GM10266 (cell line): ENCODE data around the gene WBP1.
"Not testable (repeated sequence)": the region's sequence is repeated elsewhere in the genome, so short reads cannot be mapped to it uniquely, and the experiment has no call there.

Experiments
- DNase-seq: peaks from one replicate; pipeline ENCODE4 v3.0.0; 2012; ENCODE audit errors: extremely low spot score
- CTCF ChIP-seq: IDR thresholded peaks from 2 replicates; pipeline ENCODE4 v1.5.1; 2012; ENCODE audit warnings: mild to moderate bottlenecking, low read depth; ENCODE audit not compliant: control insufficient read depth, insufficient read depth; ENCODE audit errors: missing control alignments

The WBP1 gene

DNA sequence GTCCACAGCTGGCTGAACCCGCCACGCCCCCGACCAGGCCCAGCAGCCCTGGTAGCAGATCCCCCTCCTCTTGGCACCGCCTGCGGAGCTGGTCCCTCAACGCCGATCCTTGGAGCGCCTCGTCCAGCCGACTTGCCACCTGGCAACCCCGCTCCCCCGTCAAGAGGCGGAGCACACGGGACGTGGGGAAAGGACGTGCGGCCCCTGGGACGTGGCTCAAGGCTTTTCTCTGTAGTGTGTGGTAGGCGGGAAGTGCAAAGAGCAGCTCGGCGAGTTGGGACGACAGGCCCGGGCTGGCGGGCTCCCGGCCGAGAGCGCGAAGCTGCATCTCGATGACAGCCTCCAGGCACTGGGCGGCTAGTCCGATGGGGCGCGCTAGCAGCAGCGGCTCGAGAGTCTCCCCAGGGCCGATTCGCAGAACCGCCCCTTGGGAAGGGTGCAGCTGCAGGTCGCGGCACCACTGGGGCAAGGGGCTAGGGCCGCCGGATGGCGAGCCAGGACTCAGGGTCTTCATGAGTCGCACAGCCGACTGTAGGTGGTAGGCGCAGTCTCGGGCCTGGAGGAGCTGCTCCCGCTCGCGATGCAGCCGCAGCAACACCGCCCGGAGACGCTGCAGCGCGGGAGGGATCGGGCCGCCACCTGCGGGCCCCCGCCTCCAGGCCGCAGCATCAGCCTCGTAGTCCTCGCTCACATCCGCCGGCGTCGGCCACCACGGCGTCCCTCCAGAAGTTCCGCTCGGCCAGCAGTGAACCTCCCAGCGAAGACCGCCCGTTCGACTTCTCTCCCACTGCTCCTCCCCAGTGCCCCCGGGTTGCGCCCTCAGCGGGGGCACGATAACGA is 23.9 kb downstream of the WBP1 start:
- no peak for TF ChIP-seq CTCF
- DNase-seq = peak; percentile 60

GRCh38 chr2:74482801-74483674 is 24.8 kb downstream of the WBP1 start, which contains the start of the genes CCDC142 and TTC31:
CCDC142 (minus strand) TSS chr2:74482998; CDS start chr2:74482837, 161 bp downstream.
TTC31 (plus strand) TSS chr2:74483081; CDS start chr2:74483096, 15 bp downstream.
- DNase-seq = peak; percentile 93
- TF ChIP-seq CTCF = peak; percentile 96

DNA sequence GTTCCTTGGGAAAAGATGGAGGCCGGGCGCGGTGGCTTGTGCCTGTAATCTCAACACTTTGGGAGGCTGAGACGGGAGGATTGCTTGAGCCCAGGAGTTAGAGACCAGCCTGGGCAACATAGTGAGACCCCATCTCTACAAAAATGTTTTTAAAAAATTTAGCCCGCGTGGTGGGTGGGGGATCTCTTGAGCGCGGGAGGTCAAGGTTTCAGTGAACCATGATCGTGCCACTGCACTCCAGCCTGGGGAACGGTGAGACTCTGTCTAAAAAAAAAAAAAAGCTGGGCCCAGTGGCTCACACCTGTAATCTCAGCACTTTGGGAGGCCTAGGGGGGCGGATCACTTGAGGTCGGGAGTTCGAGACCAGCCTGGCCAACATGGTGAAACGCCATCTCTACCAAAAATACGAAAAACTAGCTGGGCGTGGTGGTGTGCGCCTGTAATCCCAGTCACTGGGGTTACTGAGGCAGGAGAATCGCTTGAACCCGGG is 25.5 kb downstream of the WBP1 start:
- not testable (repeated sequence) for DNase-seq

- DNase-seq = no peak
- no peak for TF ChIP-seq CTCF
These were observed 27.9 kb downstream of the WBP1 start for GRCh38 chr2:74486141-74486540.

GRCh38 chr2:74488643-74489481 is 30.6 kb downstream of the WBP1 start:
- no peak for DNase-seq
- TF ChIP-seq CTCF = no peak

DNA sequence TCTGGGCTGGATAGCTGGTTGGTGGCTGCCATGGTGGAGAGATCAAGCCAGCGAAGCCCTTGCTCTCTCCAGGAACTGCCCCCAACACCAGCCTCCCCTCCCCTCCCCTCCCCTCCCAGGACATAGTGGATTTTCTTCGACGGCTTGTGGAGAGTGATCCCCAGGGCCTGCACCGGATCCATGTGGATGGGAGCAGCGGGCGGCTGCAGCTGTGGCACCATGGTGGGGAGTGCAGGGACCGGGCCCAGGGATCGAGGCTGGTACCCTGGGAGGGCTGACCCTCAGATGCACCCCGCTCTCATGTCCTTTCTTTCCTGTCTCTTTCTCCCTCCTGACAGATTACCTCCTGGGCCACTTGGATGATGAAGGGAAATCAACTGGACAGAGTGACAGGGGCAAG is 31.7 kb downstream of the WBP1 start:
- DNase-seq = no peak
- no peak for TF ChIP-seq CTCF
